Upper lobe of left lung (tissue), 6 donors: ENCODE results near the gene PRCC. TPM values are rescaled to one million over a fixed set of nuclear protein-coding genes. Genes with fewer than 3 reads are reported as not detected.

Experiments
- ATAC-seq, 2 donors: fragments of 200-7000 bp; cut with Tn5 transposase; one replicate each; pipeline ENCODE4 v1.9.1; 2022; ENCODE audit warnings: mild to moderate bottlenecking in 2 of 2, moderate library complexity in 2 of 2; ENCODE audit not compliant: low FRiP score in 2 of 2
- DNase-seq, 2 donors: peaks; one replicate each; pipeline ENCODE4 v3.0.0-alpha.2; 2019 to 2020
- H3K27ac ChIP-seq, 4 donors: fragments of 200-600 bp; sonication (generic); one replicate each; pipeline ENCODE4 v1.5.1; 2016 to 2019
- H3K27me3 ChIP-seq, 4 donors: fragments of 200-600 bp; sonication (generic); one replicate each; pipeline ENCODE4 v1.5.1; 2017 to 2019
- H3K36me3 ChIP-seq, 4 donors: fragments of 200-600 bp; sonication (generic); one replicate each; pipeline ENCODE4 v1.5.1; 2016 to 2019
- H3K4me1 ChIP-seq, 4 donors: fragments of 200-600 bp; sonication (generic); one replicate each; pipeline ENCODE4 v1.5.1; 2018 to 2019
- H3K4me3 ChIP-seq, 4 donors: fragments of 200-600 bp; sonication (generic); one replicate each; pipeline ENCODE4 v1.5.1; 2017 to 2019; ENCODE audit warnings: mild to moderate bottlenecking in 2 of 4, moderate library complexity in 1 of 4
- H3K9me3 ChIP-seq, 4 donors: fragments of 200-600 bp; sonication (generic); one replicate each; pipeline ENCODE4 v1.5.1; 2018 to 2019
- CTCF ChIP-seq, 6 experiments: fragments of 450-650 bp in 4 of 6; fragments of 200-600 bp in 2 of 6; sonication (generic) in 2 of 6; IDR thresholded peaks; one replicate each; pipeline ENCODE4 v1.5.1; 2016 to 2019; ENCODE audit warnings: antibody characterized with exemption in 6 of 6
- EP300 ChIP-seq, 4 donors: sonication (generic); formaldehyde crosslinking; IDR thresholded peaks; one replicate each; pipeline ENCODE4 v1.5.1; 2017; ENCODE audit warnings: antibody characterized with exemption in 4 of 4, control low read depth in 2 of 4
- POLR2A ChIP-seq, 4 donors: fragments of 450-650 bp; IDR thresholded peaks; one replicate each; pipeline ENCODE4 v1.5.1; 2016 to 2017; ENCODE audit warnings: antibody characterized with exemption in 4 of 4, mild to moderate bottlenecking in 2 of 4
- POLR2AphosphoS5 ChIP-seq, 2 donors: sonication (generic); formaldehyde crosslinking; IDR thresholded peaks; one replicate each; pipeline ENCODE4 v1.5.1; 2017; ENCODE audit warnings: antibody characterized with exemption in 2 of 2
- WGBS, 2 donors: methylation state at CpG; one replicate each; pipeline ENCODE4 v1.1.5; 2017 to 2018; 5-methylcytosine and 5-hydroxymethylcytosine counted together
- total RNA-seq, 6 donors: library from RNA; depleted of rRNA in 4 of 6; stranded (reverse); fragments of >200 nt in 4 of 6; gene quantifications; one replicate each; pipeline versions ENCODE4 v1.1.0 to v1.2.1, GENCODE V29; 2016 to 2021
- donor health status: DM: no; HTN: no; CAD: no; lungs with moderate emphysema.
- donor health status: DM: no; HTN: yes; CAD: no; lungs with severe emphysema.

PRCC gene
- total RNA-seq, 6 donors from 2014 or later, result 36.5 to 52.4 (median 40.8) TPM

DNA sequence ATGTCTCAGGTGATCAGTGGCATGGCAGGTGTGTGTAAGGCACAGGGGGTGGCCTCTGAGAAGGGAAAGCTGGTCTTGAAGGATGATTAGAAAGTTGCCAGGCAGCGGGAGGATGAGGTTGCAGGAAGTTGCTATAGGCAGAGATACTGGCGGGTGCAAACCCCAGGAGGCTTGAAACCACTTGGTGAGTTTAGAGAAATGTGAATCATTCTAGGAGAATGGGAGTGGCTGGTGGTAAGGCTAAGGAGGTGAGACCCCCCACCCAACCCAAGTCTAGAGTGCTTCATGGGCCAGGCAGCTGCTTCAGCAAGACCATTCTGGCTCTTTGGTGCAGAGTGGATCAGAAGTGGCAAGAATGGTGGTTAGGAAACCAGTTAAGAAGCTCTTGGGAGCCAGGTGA, 40.3 kb downstream of the PRCC start:
- no peak for DNase-seq
- Histone ChIP-seq H3K27me3 (no peaks in the 10 kb centered on the region), H3K4me3 (no peak overlapping the region), H3K36me3 (no peaks in the 10 kb centered on the region), H3K9me3 (no peaks in the 10 kb centered on the region), H3K27ac (no peak overlapping the region), H3K4me1 (peaks cover 0 to 14% (median 6%) of the 10 kb centered on the region in 4 donors)
- 84 to 93% methylated on average over 2 of the region's 2 CpGs for WGBS, 2 donors
- TF ChIP-seq POLR2A (IDR thresholded peaks at IDR 0.05) (no peak), POLR2AphosphoS5 (IDR thresholded peaks at IDR 0.05) (no peak), EP300 (IDR thresholded peaks at IDR 0.05) (no peak), CTCF (IDR thresholded peaks at IDR 0.05) (no peak)
- no peak for ATAC-seq

DNA sequence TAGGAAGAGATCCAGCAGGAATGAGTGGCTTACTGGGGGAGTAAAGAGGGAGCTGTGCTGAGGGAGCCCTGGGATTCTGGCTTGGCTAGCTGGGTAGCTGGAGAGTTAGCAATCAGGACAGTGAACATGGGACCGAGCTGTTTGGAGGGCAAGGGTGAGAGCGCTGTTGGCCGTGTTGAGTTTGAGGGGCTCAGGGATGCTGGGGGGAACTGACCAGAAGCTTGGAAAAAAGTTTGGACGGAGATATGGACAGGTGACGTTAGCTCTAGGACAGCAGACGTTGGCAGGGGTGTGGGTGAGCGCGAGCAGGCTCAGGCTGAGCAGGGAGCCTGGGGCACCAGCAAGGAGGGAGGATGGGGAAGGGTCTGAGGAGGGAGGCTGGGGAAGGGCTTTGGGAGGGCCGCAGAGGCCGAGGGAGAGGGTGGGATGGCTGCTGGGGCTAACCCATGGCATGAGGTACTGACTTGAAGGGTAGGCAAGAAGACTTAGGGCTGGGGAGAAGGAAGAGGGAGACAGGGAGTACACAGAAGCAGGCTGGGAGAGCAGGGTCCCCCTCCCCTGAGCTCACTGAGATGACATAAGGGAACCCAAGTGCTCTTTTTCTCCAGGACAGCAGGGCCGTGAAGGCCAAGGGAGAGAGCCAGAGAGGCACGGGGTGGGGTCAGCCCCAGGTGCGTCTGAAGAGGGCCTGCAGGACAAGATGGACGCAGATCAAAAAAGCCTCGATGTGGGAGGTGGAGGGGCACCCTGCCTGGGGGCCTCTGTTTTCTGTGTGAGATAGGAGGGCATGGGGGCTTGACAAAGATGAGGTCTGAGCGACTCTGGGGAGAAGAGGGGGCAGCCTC, 41.1 kb downstream of the PRCC start:
- no peak overlapping the region for H3K4me3 ChIP-seq
- H3K9me3 ChIP-seq, result no peaks in the 10 kb centered on the region
- peaks cover 2 to 17% (median 9%) of the 10 kb centered on the region in 4 donors for H3K4me1 ChIP-seq
- no peaks in the 10 kb centered on the region for H3K36me3 ChIP-seq
- peak in 1 of 2 donors; percentile 49 for DNase-seq
- ATAC-seq, result no peak
- WGBS, 2 donors, result 87 to 92% methylated on average over 16 of the region's 16 CpGs
- H3K27me3 ChIP-seq, result no peaks in the 10 kb centered on the region
- no peak for TF ChIP-seq POLR2A (IDR thresholded peaks at IDR 0.05)
- no peak for TF ChIP-seq POLR2AphosphoS5 (IDR thresholded peaks at IDR 0.05)
- TF ChIP-seq CTCF (IDR thresholded peaks at IDR 0.05), result no peak
- no peak for TF ChIP-seq EP300 (IDR thresholded peaks at IDR 0.05)
- no peak overlapping the region for H3K27ac ChIP-seq

DNA sequence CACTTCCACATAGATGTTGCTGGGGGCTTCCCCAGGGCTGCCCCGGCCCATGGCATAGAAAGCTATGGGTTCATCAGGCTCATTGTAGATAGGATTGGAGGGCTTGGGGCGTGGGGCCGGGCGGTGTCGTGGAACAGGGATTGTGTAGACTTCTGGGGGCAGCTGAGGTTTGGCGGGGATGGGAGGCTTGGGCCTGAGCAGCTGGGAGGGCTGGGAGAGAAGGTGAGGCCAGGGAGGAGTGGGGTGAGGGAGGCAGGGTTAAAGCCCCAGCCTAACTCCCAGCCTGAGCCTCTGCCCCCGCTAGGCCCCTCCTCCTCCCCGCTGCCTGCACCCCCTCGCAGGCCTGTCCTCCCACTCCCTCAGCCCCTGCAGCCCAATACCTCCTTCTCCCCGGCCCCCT, 41.9 kb downstream of the PRCC start:
- Histone ChIP-seq H3K9me3 (no peaks in the 10 kb centered on the region), H3K27me3 (no peaks in the 10 kb centered on the region), H3K36me3 (no peaks in the 10 kb centered on the region), H3K27ac (no peak overlapping the region), H3K4me3 (no peak overlapping the region), H3K4me1 (peaks cover 11 to 25% (median 17%) of the 10 kb centered on the region in 4 donors)
- DNase-seq (peak in 1 of 2 donors; percentile 61), ATAC-seq (no peak)
- TF ChIP-seq EP300 (IDR thresholded peaks at IDR 0.05) (no peak), CTCF (IDR thresholded peaks at IDR 0.05) (no peak), POLR2AphosphoS5 (IDR thresholded peaks at IDR 0.05) (no peak), POLR2A (IDR thresholded peaks at IDR 0.05) (no peak)
- WGBS, 2 donors, result 96 to 99% methylated on average over 10 of the region's 10 CpGs

- DNase-seq (no peak), ATAC-seq (no peak)
- 89 to 92% methylated on average over 7 of the region's 7 CpGs for WGBS, 2 donors
- Histone ChIP-seq H3K4me1 (peaks cover 13 to 24% (median 18%) of the 10 kb centered on the region in 4 donors), H3K36me3 (no peaks in the 10 kb centered on the region), H3K27ac (no peak overlapping the region), H3K4me3 (no peak overlapping the region), H3K9me3 (no peaks in the 10 kb centered on the region), H3K27me3 (no peaks in the 10 kb centered on the region)
- TF ChIP-seq CTCF (IDR thresholded peaks at IDR 0.05) (no peak), POLR2A (IDR thresholded peaks at IDR 0.05) (no peak), POLR2AphosphoS5 (IDR thresholded peaks at IDR 0.05) (no peak), EP300 (IDR thresholded peaks at IDR 0.05) (no peak)
Measured at GRCh38 chr1:156809711-156810366, 42.5 kb downstream of the PRCC start.
